Panc1 (cell line): Measurements from ENCODE around the gene HMGN3. TPM values are rescaled to one million over a fixed set of nuclear protein-coding genes. Genes with fewer than 3 reads are reported as not detected.

Experiments used
- ATAC-seq: fragments of 200-7000 bp; cut with Tn5 transposase; 2 replicates; pipeline ENCODE4 v1.9.1; 2020; ENCODE audit warnings: mild to moderate bottlenecking, moderate library complexity
- Bru-seq: library from RNA; stranded (reverse); fragments of 400-500 nt; gene quantifications from one replicate; lab custom pipeline; 2021; lab: Mats Ljungman, UMichigan
- BruChase-seq, 2 experiments: library from RNA; stranded (reverse); fragments of 400-500 nt; gene quantifications; one replicate each; lab custom pipeline; 2021; lab: Mats Ljungman, UMichigan
- BruUV-seq: library from RNA; stranded (reverse); fragments of 400-500 nt; replicated peaks from 2 replicates; lab custom pipeline; 2021; lab: Mats Ljungman, UMichigan
- CTCF ChIA-PET: fragments of 300-600 bp; sonication (Branson Sonifier 250); formaldehyde crosslinking; loops from one replicate; lab custom pipeline; 2022; ENCODE audit warnings: antibody characterized with exemption; lab: Charles Lee
- POLR2A ChIA-PET: fragments of 300-600 bp; sonication (Branson Sonifier 250); formaldehyde crosslinking; loops from one replicate; lab custom pipeline; 2022; ENCODE audit warnings: antibody characterized with exemption; lab: Charles Lee
- DNase-seq: peaks from one replicate; pipeline ENCODE4 v3.0.0-alpha.2; 2010; ENCODE audit warnings: low read depth, low spot score
- H3K27ac ChIP-seq: 2 replicates; pipeline ENCODE4 v1.5.1; 2011; ENCODE audit warnings: mild to moderate bottlenecking, low read length, inconsistent platforms
- H3K27me3 ChIP-seq: fragments of 200-500 bp; sonication (Bioruptor generic); 2 replicates; pipeline ENCODE4 v1.6.0; 2014; ENCODE audit warnings: low read length, inconsistent platforms; ENCODE audit not compliant: control insufficient read depth, insufficient read depth
- H3K36me3 ChIP-seq: fragments of 200-500 bp; sonication (Bioruptor generic); 2 replicates; pipeline ENCODE4 v1.5.1; 2014; ENCODE audit warnings: inconsistent platforms, mild to moderate bottlenecking, low read length, moderate library complexity; ENCODE audit not compliant: control insufficient read depth, insufficient read depth
- H3K4me1 ChIP-seq: 2 replicates; pipeline ENCODE4 v1.5.1; 2011; ENCODE audit warnings: inconsistent platforms, mild to moderate bottlenecking, low read length, moderate library complexity; ENCODE audit not compliant: control insufficient read depth, insufficient read depth
- H3K4me3 ChIP-seq, 2 experiments: 2 replicates each; pipeline ENCODE4 v1.5.1; 2011 to 2012; ENCODE audit warnings: low read depth in 2 of 2, low read length in 2 of 2, mild to moderate bottlenecking in 2 of 2, inconsistent platforms in 1 of 2, moderate library complexity in 1 of 2
- H3K9me3 ChIP-seq: fragments of 200-500 bp; sonication (Bioruptor generic); 2 replicates; pipeline ENCODE4 v1.5.1; 2014; ENCODE audit warnings: low read depth, mild to moderate bottlenecking, inconsistent platforms, low read length, moderate library complexity; ENCODE audit not compliant: control insufficient read depth, insufficient read depth
- CTCF ChIP-seq: fragments of 450-650 bp; IDR thresholded peaks from 2 replicates; pipeline ENCODE4 v1.5.1; 2017; ENCODE audit warnings: mild to moderate bottlenecking
- POLR2AphosphoS5 ChIP-seq: IDR thresholded peaks from 2 replicates; pipeline ENCODE4 v1.6.1; 2012; ENCODE audit warnings: mild to moderate bottlenecking, low read depth, low read length, moderate library complexity
- REST ChIP-seq, 2 experiments: IDR thresholded peaks; 2 replicates each; pipeline ENCODE4 v1.6.1; 2011 to 2012; ENCODE audit warnings: low read depth in 2 of 2, control low read depth in 1 of 2, low read length in 1 of 2, mild to moderate bottlenecking in 1 of 2, moderate library complexity in 1 of 2; ENCODE audit not compliant: insufficient read depth in 1 of 2
- SIN3A ChIP-seq: IDR thresholded peaks from 2 replicates; pipeline ENCODE4 v1.6.1; 2012; ENCODE audit warnings: low read depth, mild to moderate bottlenecking, low read length, moderate library complexity, borderline replicate concordance; ENCODE audit not compliant: insufficient read depth
- TCF7L2 ChIP-seq: IDR thresholded peaks from 2 replicates; pipeline ENCODE4 v1.6.1; 2011; ENCODE audit warnings: mild to moderate bottlenecking, low read depth, low read length, inconsistent platforms
- in situ Hi-C: cut with HindIII; loops from 2 replicates; pipeline ENCODE4 v1.10.0; 2016; ENCODE audit warnings: low sequenced_read_pairs, low pct_unique_long_range_greater_than_20kb
- intact Hi-C: fragments of 100-400 bp; cut with micrococcal nuclease; formaldehyde crosslinking; loops from one replicate; pipeline ENCODE4 v1.10.0; 2022; ENCODE audit not compliant: unreplicated experiment
- long read RNA-seq: library from polyadenylated mRNA; unstranded; transcript quantifications from one replicate; pipeline ENCODE4 v2.0.0, GENCODE V29; 2021; ENCODE audit not compliant: unreplicated experiment
- polyA plus RNA-seq: library from polyadenylated mRNA; unstranded; fragments of >200 nt; gene quantifications from one replicate; pipeline ENCODE4 v1.2.1, GENCODE V29; 2012; ENCODE audit warnings: missing spikeins; ENCODE audit not compliant: insufficient read length
- total RNA-seq: library from RNA; stranded (reverse); gene quantifications from one replicate; pipeline ENCODE4 v1.2.1, GENCODE V29; 2021; ENCODE audit not compliant: unreplicated experiment

HMGN3 gene
- total RNA-seq (52.0 TPM), Bru-seq, nascent RNA (percentile 72 among the genes with signal in this experiment), BruChase-seq, experiment 1, labeled RNA remaining after a 2-hour chase (percentile 57 among the genes with signal in this experiment), BruChase-seq, experiment 2, labeled RNA remaining after a 6-hour chase (percentile 57 among the genes with signal in this experiment)
- 46.5 TPM for polyA plus RNA-seq
- long read RNA-seq, transcript HMGN3-201 (6 exons, 831 nt), result minor isoform, 19 of 86 reads
- long read RNA-seq, transcript HMGN3-202 (6 exons, 872 nt), result major isoform, 37 of 86 reads
- long read RNA-seq, partial matches to known transcripts, result 26 of 86 reads
- long read RNA-seq, other reads (novel, unspliced or antisense), result 4 of 86 reads

- CTCF ChIA-PET, result no interaction called here
- in situ Hi-C loops, result loop anchor here (25.0 kb wide), 1 partner anchor 172 kb away; no protein-coding TSS in a partner anchor
- ATAC-seq, result peak; percentile 96
Observed at GRCh38 chr6:79234150-79235022, at the start of gene HMGN3. HMGN3 (minus strand) TSS chr6:79234682.

More at GRCh38 chr6:79234150-79235022, at the start of gene HMGN3:
- DNase-seq, result peak; percentile 61
- Histone ChIP-seq H3K27me3 (no peaks in the 10 kb centered on the region), H3K9me3 (no peaks in the 10 kb centered on the region), H3K36me3 (no peaks in the 10 kb centered on the region; the same call in 1 of the 2 replicates), H3K4me3 (peak within 1 kb of the TSS; percentile 96 to 99), H3K27ac (peak within 1 kb of the TSS; percentile 98), H3K4me1 (peaks cover 11% of the 10 kb centered on the region)
- intact Hi-C loops, result loop anchor here (5.0 kb wide), 1 partner anchor 157 kb away; the partner anchor contains the start of gene PHIP
- BruUV-seq, result TSS peak; percentile 78
- no peak for TF ChIP-seq REST (IDR thresholded peaks at IDR 0.05; ENCODE audit: insufficient read depth in 1 of 2, low read depth in 2 of 2, low read length in 1 of 2)
- TF ChIP-seq SIN3A, result no peak
- TF ChIP-seq CTCF, result peak; percentile 20; the same call in 1 of the 2 replicates
- peak; percentile 27; the same call in 1 of the 2 replicates for TF ChIP-seq POLR2AphosphoS5
- 0 out of 2 replicates have a peak, but pooled peaks have one; percentile 54 for TF ChIP-seq TCF7L2
- POLR2A ChIA-PET, result interaction anchor here (0.5 kb wide), 1 partner anchor 11 kb away, joined by 3 read pairs; no protein-coding TSS in a partner anchor
